ENCODE data around the gene TMC2.

TMC2 gene

GRCh38 chr20:2626853-2627541 lies 90.6 kb downstream of the TMC2 start:
- peak; percentile 87 for DNase-seq (ENCODE audit: low spot score)

- DNase-seq (ENCODE audit: low spot score): no peak
Observed at GRCh38 chr20:2631228-2631627, 94.9 kb downstream of the TMC2 start.

- no peak for DNase-seq (ENCODE audit: low spot score)
Observed at GRCh38 chr20:2633381-2633780, 97.0 kb downstream of the TMC2 start.

- no peak for DNase-seq (ENCODE audit: low spot score)
Observed at GRCh38 chr20:2637246-2637645, 100.9 kb downstream of the TMC2 start.

- DNase-seq (ENCODE audit: low spot score): no peak
Observed at GRCh38 chr20:2640260-2640659, 103.9 kb downstream of the TMC2 start.

- no peak for DNase-seq (ENCODE audit: low spot score)
Observed at GRCh38 chr20:2640899-2641298, 104.5 kb downstream of the TMC2 start.

- DNase-seq (ENCODE audit: low spot score): no peak
Observed at GRCh38 chr20:2643708-2644107, 107.3 kb downstream of the TMC2 start.

GRCh38 chr20:2651772-2652723 lies 115.7 kb downstream of the TMC2 start, which contains the start of gene NOP56:
Gene NOP56 (plus strand): TSS chr20:2652632. CDS start chr20:2652661, 29 bp downstream.
- peak; percentile 92 for DNase-seq (ENCODE audit: low spot score)

- DNase-seq (ENCODE audit: low spot score): peak; percentile 14
Observed at GRCh38 chr20:2652724-2653555, 116.6 kb downstream of the TMC2 start.

- no peak for DNase-seq (ENCODE audit: low spot score)
Observed at GRCh38 chr20:2653556-2654383, 117.4 kb downstream of the TMC2 start.

- DNase-seq (ENCODE audit: low spot score): no peak
Observed at GRCh38 chr20:2654384-2654822, 118.0 kb downstream of the TMC2 start.

- DNase-seq (ENCODE audit: low spot score): no peak
Observed at GRCh38 chr20:2654831-2655230, 118.5 kb downstream of the TMC2 start.

- DNase-seq (ENCODE audit: low spot score): no peak
Observed at GRCh38 chr20:2655331-2656116, 119.2 kb downstream of the TMC2 start.

- DNase-seq (ENCODE audit: low spot score): no peak
Observed at GRCh38 chr20:2656471-2657117, 120.2 kb downstream of the TMC2 start.

GRCh38 chr20:2657241-2657640 lies 120.9 kb downstream of the TMC2 start:
- DNase-seq (ENCODE audit: low spot score): no peak

GRCh38 chr20:2657674-2658073 lies 121.3 kb downstream of the TMC2 start:
- no peak for DNase-seq (ENCODE audit: low spot score)

GRCh38 chr20:2658414-2659354 lies 122.3 kb downstream of the TMC2 start:
- peak; percentile 26 for DNase-seq (ENCODE audit: low spot score)

- DNase-seq (ENCODE audit: low spot score): no peak
Observed at GRCh38 chr20:2659547-2659946, 123.2 kb downstream of the TMC2 start.
